ENCODE results near the gene OSGEP. TPM values are rescaled to one million over a fixed set of nuclear protein-coding genes. Genes with fewer than 3 reads are reported as not detected.

OSGEP gene
- total RNA-seq, 1 donor from 2014 or later, result 35.7 TPM

DNA sequence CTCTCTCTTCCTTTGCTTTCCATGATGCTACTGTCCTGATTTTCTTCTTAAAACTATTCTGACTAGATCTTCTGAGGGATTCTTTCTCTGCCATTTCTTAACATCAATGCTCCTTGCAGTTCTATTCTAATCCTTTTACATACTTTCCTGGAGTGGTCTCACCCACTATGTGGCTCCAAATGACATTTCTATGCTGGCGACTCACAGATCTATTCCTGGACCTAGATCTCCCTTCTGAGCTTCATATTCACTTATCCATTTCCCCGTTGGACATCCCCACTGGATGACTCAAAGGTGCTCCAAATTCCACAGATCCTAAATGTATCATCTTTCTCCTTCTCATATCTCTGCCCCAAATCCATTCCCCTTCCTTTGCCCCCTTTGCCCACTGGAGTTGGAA is 45.4 kb downstream of the OSGEP start:
- Mint-ChIP-seq H3K4me3 (ENCODE audit: unreplicated experiment) (no peak overlapping the region), H3K27ac (ENCODE audit: unreplicated experiment) (no peak overlapping the region), H3K4me1 (ENCODE audit: unreplicated experiment) (peaks cover 23% of the 10 kb centered on the region), H3K36me3 (ENCODE audit: unreplicated experiment) (peaks cover 34% of the 10 kb centered on the region), H3K27me3 (ENCODE audit: unreplicated experiment) (no peaks in the 10 kb centered on the region), H3K9me3 (ENCODE audit: unreplicated experiment) (no peaks in the 10 kb centered on the region)
- TF ChIP-seq, protein P1, sequence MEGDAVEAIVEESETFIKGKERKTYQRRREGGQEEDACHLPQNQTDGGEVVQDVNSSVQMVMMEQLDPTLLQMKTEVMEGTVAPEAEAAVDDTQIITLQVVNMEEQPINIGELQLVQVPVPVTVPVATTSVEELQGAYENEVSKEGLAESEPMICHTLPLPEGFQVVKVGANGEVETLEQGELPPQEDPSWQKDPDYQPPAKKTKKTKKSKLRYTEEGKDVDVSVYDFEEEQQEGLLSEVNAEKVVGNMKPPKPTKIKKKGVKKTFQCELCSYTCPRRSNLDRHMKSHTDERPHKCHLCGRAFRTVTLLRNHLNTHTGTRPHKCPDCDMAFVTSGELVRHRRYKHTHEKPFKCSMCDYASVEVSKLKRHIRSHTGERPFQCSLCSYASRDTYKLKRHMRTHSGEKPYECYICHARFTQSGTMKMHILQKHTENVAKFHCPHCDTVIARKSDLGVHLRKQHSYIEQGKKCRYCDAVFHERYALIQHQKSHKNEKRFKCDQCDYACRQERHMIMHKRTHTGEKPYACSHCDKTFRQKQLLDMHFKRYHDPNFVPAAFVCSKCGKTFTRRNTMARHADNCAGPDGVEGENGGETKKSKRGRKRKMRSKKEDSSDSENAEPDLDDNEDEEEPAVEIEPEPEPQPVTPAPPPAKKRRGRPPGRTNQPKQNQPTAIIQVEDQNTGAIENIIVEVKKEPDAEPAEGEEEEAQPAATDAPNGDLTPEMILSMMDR (IDR thresholded peaks at IDR 0.05), result no peak
- DNase-seq (ENCODE audit: extremely low spot score, unreplicated experiment), result no peak

DNA sequence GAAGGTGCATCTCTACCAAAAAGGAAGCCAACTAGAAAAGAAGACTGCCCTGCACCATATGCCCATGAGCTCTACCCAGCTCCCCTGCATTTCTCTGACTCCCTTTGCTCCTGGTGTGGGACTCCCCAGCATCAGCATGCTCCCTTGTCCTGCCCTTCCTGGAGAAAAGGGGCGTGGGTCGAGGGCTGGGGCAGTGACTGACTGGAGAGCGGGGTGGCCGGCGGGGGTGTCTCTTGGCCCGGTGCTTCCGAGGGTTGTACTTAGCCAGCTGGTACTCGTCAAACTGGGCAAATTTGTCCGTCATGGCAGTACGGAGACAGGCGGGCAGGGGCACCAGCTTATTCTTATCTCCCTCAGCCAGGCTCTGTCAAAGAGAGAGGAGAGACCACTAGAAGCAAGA is 51.1 kb downstream of the OSGEP start:
- TF ChIP-seq, protein P1 (IDR thresholded peaks at IDR 0.05), result no peak
- Mint-ChIP-seq H3K4me3 (ENCODE audit: unreplicated experiment) (no peak overlapping the region), H3K27ac (ENCODE audit: unreplicated experiment) (no peak overlapping the region), H3K27me3 (ENCODE audit: unreplicated experiment) (no peaks in the 10 kb centered on the region), H3K9me3 (ENCODE audit: unreplicated experiment) (no peaks in the 10 kb centered on the region), H3K4me1 (ENCODE audit: unreplicated experiment) (no peaks in the 10 kb centered on the region), H3K36me3 (ENCODE audit: unreplicated experiment) (peaks cover 61% of the 10 kb centered on the region)
- DNase-seq (ENCODE audit: extremely low spot score, unreplicated experiment), result no peak

DNA sequence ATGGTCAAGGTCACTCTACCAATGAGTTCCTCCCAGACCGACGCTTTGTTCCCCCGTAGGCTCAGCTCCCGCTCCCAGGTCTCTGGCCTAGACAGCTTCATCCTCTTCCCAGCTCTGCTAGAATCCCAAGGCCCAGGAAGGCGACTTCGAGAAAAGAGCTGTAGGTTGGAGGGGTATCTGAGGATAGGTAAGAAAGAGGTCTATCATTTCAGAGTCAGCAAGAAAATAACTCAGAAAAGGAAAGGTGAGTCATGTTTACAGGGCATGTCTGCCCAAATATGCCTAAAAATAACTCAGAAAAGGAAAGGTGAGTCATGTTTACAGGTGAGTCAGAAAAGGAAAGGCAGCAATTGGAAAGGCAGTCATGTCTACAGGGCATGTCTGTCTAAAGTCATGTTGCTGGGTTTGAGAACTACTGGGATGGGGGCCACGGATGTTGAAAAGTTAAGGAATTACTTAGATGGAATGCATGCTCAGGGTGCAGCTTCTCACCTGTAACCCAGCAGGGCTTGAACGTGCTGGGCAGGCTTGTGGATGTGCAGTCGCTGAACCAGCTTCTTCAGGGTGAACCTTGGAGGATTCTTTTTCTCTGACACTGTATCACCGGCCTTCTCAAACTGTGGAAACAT is 53.5 kb downstream of the OSGEP start:
- Mint-ChIP-seq H3K27ac (ENCODE audit: unreplicated experiment) (no peak overlapping the region), H3K27me3 (ENCODE audit: unreplicated experiment) (no peaks in the 10 kb centered on the region), H3K4me1 (ENCODE audit: unreplicated experiment) (no peaks in the 10 kb centered on the region), H3K4me3 (ENCODE audit: unreplicated experiment) (no peak overlapping the region), H3K36me3 (ENCODE audit: unreplicated experiment) (peaks cover 49% of the 10 kb centered on the region), H3K9me3 (ENCODE audit: unreplicated experiment) (no peaks in the 10 kb centered on the region)
- TF ChIP-seq, protein P1 (IDR thresholded peaks at IDR 0.05), result no peak
- DNase-seq (ENCODE audit: extremely low spot score, unreplicated experiment), result no peak

DNA sequence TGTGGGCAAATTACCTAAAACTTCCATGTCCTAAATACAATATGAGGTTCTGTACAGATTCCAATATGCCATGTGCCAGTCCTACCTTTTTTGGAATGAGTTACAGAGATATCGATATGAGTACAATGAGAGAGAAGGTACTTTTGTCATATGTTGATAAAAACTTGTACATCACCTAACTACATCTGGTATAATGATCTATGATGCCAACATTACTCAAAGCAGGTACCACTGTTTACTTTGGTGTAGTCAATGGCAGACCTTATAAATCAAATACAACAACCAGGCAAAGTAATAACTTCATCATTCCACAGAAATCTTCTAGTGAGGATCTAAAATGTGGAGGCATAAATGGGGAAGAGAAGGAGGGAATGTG is 54.0 kb downstream of the OSGEP start:
- H3K9me3 Mint-ChIP-seq (ENCODE audit: unreplicated experiment), result no peaks in the 10 kb centered on the region
- TF ChIP-seq, protein P1 (IDR thresholded peaks at IDR 0.05), result no peak
- no peaks in the 10 kb centered on the region for H3K4me1 Mint-ChIP-seq (ENCODE audit: unreplicated experiment)
- H3K4me3 Mint-ChIP-seq (ENCODE audit: unreplicated experiment), result no peak overlapping the region
- no peak overlapping the region for H3K27ac Mint-ChIP-seq (ENCODE audit: unreplicated experiment)
- no peak for DNase-seq (ENCODE audit: extremely low spot score, unreplicated experiment)
- H3K36me3 Mint-ChIP-seq (ENCODE audit: unreplicated experiment), result peaks cover 52% of the 10 kb centered on the region
- no peaks in the 10 kb centered on the region for H3K27me3 Mint-ChIP-seq (ENCODE audit: unreplicated experiment)

DNA sequence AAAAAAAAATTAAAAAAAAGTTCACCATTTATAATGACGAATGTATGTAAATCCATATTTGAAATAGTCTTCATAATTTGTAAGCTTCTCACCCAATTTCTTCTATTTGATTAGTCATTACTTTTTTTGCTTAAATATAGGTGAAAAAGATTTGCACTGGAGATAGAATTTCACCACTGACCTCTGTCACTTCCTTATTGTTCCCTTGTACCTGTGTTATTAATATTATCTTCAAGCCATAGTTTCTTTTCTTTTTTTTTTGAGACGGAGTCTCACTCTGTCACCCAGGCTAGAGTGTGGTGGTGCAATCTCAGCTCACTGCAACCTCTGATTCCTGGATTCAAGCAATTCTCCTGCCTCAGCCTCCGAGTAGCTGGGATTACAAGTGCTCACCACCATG is 57.1 kb downstream of the OSGEP start:
- Mint-ChIP-seq H3K4me3 (ENCODE audit: unreplicated experiment) (no peak overlapping the region), H3K4me1 (ENCODE audit: unreplicated experiment) (no peaks in the 10 kb centered on the region), H3K36me3 (ENCODE audit: unreplicated experiment) (peaks cover 43% of the 10 kb centered on the region), H3K27ac (ENCODE audit: unreplicated experiment) (no peak overlapping the region), H3K27me3 (ENCODE audit: unreplicated experiment) (no peaks in the 10 kb centered on the region), H3K9me3 (ENCODE audit: unreplicated experiment) (no peaks in the 10 kb centered on the region)
- TF ChIP-seq, protein P1 (IDR thresholded peaks at IDR 0.05), result no peak
- DNase-seq (ENCODE audit: extremely low spot score, unreplicated experiment), result no peak

Other genes with a start within 250 kb of the OSGEP start
- gene OR11H6, start 231.1 kb downstream of the OSGEP start, total RNA-seq, result not detected in 2 replicates
- not detected in 2 replicates for gene OR11H7, start 225.8 kb downstream of the OSGEP start, total RNA-seq
- gene OR11H4, start 215.5 kb downstream of the OSGEP start, total RNA-seq, result not detected in 2 replicates
- gene TTC5, start 148.9 kb downstream of the OSGEP start, total RNA-seq, result 24.5 and 25.4 TPM in 2 replicates
- gene CCNB1IP1, start 121.5 kb downstream of the OSGEP start, total RNA-seq, result 47.4 and 49.6 TPM in 2 replicates
- gene PARP2, start 111.2 kb downstream of the OSGEP start, total RNA-seq, result 22.7 and 25.3 TPM in 2 replicates
- 35.4 and 38.0 TPM in 2 replicates for gene TEP1, start 41.3 kb downstream of the OSGEP start, total RNA-seq
- gene KLHL33, start 18.6 kb downstream of the OSGEP start, total RNA-seq, result 0.05 and 0.08 TPM in 2 replicates
- 232 and 241 TPM in 2 replicates for gene APEX1, start 414 bp upstream of the OSGEP start, total RNA-seq
- gene PIP4P1, start 6.6 kb upstream of the OSGEP start, total RNA-seq, result 34.9 and 36.8 TPM in 2 replicates
- gene PNP, start 14.6 kb upstream of the OSGEP start, total RNA-seq, result 16.0 and 17.0 TPM in 2 replicates
- 0.40 and 1.1 TPM in 2 replicates for gene RNASE10, start 50.7 kb upstream of the OSGEP start, total RNA-seq
- not detected in 2 replicates for gene RNASE9, start 106.2 kb upstream of the OSGEP start, total RNA-seq
- not detected in 2 replicates for gene RNASE11, start 133.2 kb upstream of the OSGEP start, total RNA-seq
- gene RNASE12, start 136.6 kb upstream of the OSGEP start, total RNA-seq, result not detected in 2 replicates
- gene OR6S1, start 186.9 kb upstream of the OSGEP start, total RNA-seq, result not detected in 2 replicates
- gene RNASE4, start 229.7 kb upstream of the OSGEP start, total RNA-seq, result 17.2 and 17.8 TPM in 2 replicates
- gene ANG, start 234.0 kb upstream of the OSGEP start, total RNA-seq, result 7.4 and 8.6 TPM in 2 replicates